GM12878 (cell line): ENCODE measurements around the gene CASTOR1. TPM values are rescaled to one million over a fixed set of nuclear protein-coding genes. Genes with fewer than 3 reads are reported as not detected.

ENCODE experiments used
- ATAC-seq: fragments of 200-7000 bp; cut with Tn5 transposase; 3 replicates; pipeline ENCODE4 v1.9.1; 2020; ENCODE audit warnings: mild to moderate bottlenecking, moderate library complexity
- BruUV-seq: library from RNA; stranded (reverse); fragments of 400-500 nt; replicated peaks from 2 replicates; lab custom pipeline; 2021; lab: Mats Ljungman, UMichigan
- CTCF ChIA-PET: fragments of 300-600 bp; sonication (Branson Sonifier 250); formaldehyde crosslinking; extraction: SDS; loops from one replicate; lab custom pipeline; 2021; ENCODE audit warnings: inconsistent platforms; lab: Yijun Ruan, JAX
- POLR2A ChIA-PET: fragments of 350-600 bp; formaldehyde crosslinking; extraction: SDS; loops from one replicate; lab custom pipeline; 2021; ENCODE audit warnings: inconsistent platforms; lab: Charles Lee
- RAD21 ChIA-PET: fragments of 300-600 bp; sonication (Branson Sonifier 250); formaldehyde crosslinking; loops from one replicate; lab custom pipeline; 2023; ENCODE audit warnings: antibody characterized with exemption; ENCODE audit not compliant: unreplicated experiment; lab: Charles Lee
- SMC1A ChIA-PET: fragments of 300-600 bp; sonication (Branson Sonifier 250); formaldehyde crosslinking; loops from one replicate; lab custom pipeline; 2023; ENCODE audit not compliant: unreplicated experiment, uncharacterized antibody; lab: Charles Lee
- DNase-seq: peaks from one replicate; pipeline ENCODE4 v3.0.0-alpha.2; 2011; ENCODE audit warnings: low read depth, low spot score
- FAIRE-seq: peaks from 3 replicates; lab custom pipeline; 2011; peaks lifted over from hg19 to GRCh38; lab: Jason Lieb, UNC
- H2AFZ ChIP-seq: 2 replicates; pipeline ENCODE4 v1.6.0; 2011; ENCODE audit warnings: low read depth, low read length, control low read depth; ENCODE audit not compliant: control insufficient read depth
- H3K27ac ChIP-seq: 2 replicates; pipeline ENCODE4 v1.5.1; 2011; ENCODE audit warnings: control low read depth; ENCODE audit not compliant: control insufficient read depth, insufficient read depth
- H3K27me3 ChIP-seq, 2 experiments: replicated peaks in 1 of 2; 2 replicates each; pipeline versions ENCODE4 v1.6.0 to v1.6.1; 2011; ENCODE audit warnings: low read length in 1 of 2; ENCODE audit not compliant: control insufficient read depth in 2 of 2, insufficient read depth in 2 of 2
- H3K36me3 ChIP-seq, 2 experiments: 2 replicates each; pipeline ENCODE4 v1.5.1; 2011; ENCODE audit warnings: low read length in 1 of 2; ENCODE audit not compliant: control insufficient read depth in 2 of 2, insufficient read depth in 2 of 2
- H3K4me1 ChIP-seq: 2 replicates; pipeline ENCODE4 v1.6.1; 2011; ENCODE audit warnings: mild to moderate bottlenecking, low read length, moderate library complexity, mixed read lengths; ENCODE audit not compliant: control insufficient read depth, insufficient read depth
- H3K4me2 ChIP-seq: 2 replicates; pipeline ENCODE4 v1.6.0; 2011; ENCODE audit warnings: control low read depth; ENCODE audit not compliant: control insufficient read depth, insufficient read depth
- H3K4me3 ChIP-seq: fragments of 200-600 bp; sonication (generic); 2 replicates; pipeline ENCODE4 v1.5.1; 2016
- H3K79me2 ChIP-seq: 2 replicates; pipeline ENCODE4 v1.6.0; 2011; ENCODE audit warnings: low read length; ENCODE audit not compliant: control insufficient read depth, insufficient read depth
- H3K9ac ChIP-seq: 2 replicates; pipeline ENCODE4 v1.8.0; 2011; ENCODE audit warnings: low read length, control low read depth, mixed read lengths; ENCODE audit not compliant: control insufficient read depth, insufficient read depth
- H3K9me3 ChIP-seq: replicated peaks from 3 replicates; pipeline ENCODE4 v1.5.1; 2011; ENCODE audit warnings: mild to moderate bottlenecking, low read length; ENCODE audit not compliant: control insufficient read depth, insufficient read depth
- H4K20me1 ChIP-seq: 2 replicates; pipeline ENCODE4 v1.6.0; 2011; ENCODE audit not compliant: control insufficient read depth, insufficient read depth
- CBX5 ChIP-seq: sonication (generic); IDR thresholded peaks from 2 replicates; pipeline ENCODE4 v1.6.1; 2016; ENCODE audit warnings: low read depth, moderate library complexity, mild to moderate bottlenecking, inconsistent platforms
- NRF1 ChIP-seq: conservative IDR thresholded peaks from 2 replicates; pipeline ENCODE4 v1.6.1; 2011; ENCODE audit warnings: mild to moderate bottlenecking, low read depth, low read length, improper control_type of control experiment
- RELA ChIP-seq: fragments of 450-650 bp; IDR thresholded peaks from 2 replicates; pipeline ENCODE4 v1.8.0; 2014; ENCODE audit warnings: borderline replicate concordance; ENCODE audit not compliant: partially characterized antibody
- SMC3 ChIP-seq: IDR thresholded peaks from 2 replicates; pipeline ENCODE4 v1.6.1; 2011; ENCODE audit warnings: low read length, improper control_type of control experiment, borderline replicate concordance
- WGBS: methylation state at CpG from one replicate; pipeline ENCODE4 v1.1.6; 2016; ENCODE audit warnings: low lambda C conversion rate; ENCODE audit not compliant: insufficient replicate concordance, insufficient coverage; ENCODE audit errors: missing lambda C conversion rate; 5-methylcytosine and 5-hydroxymethylcytosine counted together
- in situ Hi-C: fragments of 300-500 bp; cut with MboI; formaldehyde crosslinking; loops from 9 replicates; pipeline ENCODE4 v1.14.3; 2018; ENCODE audit warnings: mixed read lengths
- intact Hi-C: fragments of 100-400 bp; cut with micrococcal nuclease; formaldehyde crosslinking; loops from one replicate; pipeline ENCODE4 v1.14.2; 2022; ENCODE audit not compliant: unreplicated experiment
- polyA plus RNA-seq, 11 experiments: library from polyadenylated mRNA; depleted of rRNA in 4 of 11; unstranded in 6 of 11; stranded (reverse) in 5 of 11; fragments of >200 nt; fragmentation: Nextera tagmentation in 4 of 11; fragmentation: Illumina TruSeq in 1 of 11; extraction: Ambion mirVana in 4 of 11; extraction: Trizol in 1 of 11; gene quantifications; 1 replicate in 1 of 11; 2 replicates in 10 of 11; pipeline versions ENCODE4 v1.2.1 to v1.2.3, GENCODE V29; 2011 to 2016; ENCODE audit warnings: inconsistent platforms in 2 of 11, missing spikeins in 2 of 11, low read depth in 1 of 11
- total RNA-seq, 4 experiments: library from RNA; depleted of rRNA in 3 of 4; stranded (reverse); fragments of >200 nt in 3 of 4; fragmentation: Illumina TruSeq in 1 of 4; extraction: Trizol in 1 of 4; gene quantifications; 2 replicates each; pipeline versions ENCODE4 v1.2.1 to v1.2.3, GENCODE V29; 2013 to 2021
- TF ChIP-seq, protein P1 (sequence below): fragments of 450-650 bp; IDR thresholded peaks from 2 replicates; pipeline ENCODE4 v1.6.1; 2018; ENCODE audit warnings: mild to moderate bottlenecking, low read depth, moderate library complexity; ENCODE audit not compliant: partially characterized antibody
- TF ChIP-seq, protein P2 (sequence below): fragments of 450-650 bp; IDR thresholded peaks from 2 replicates; pipeline ENCODE4 v1.6.1; 2018; ENCODE audit warnings: borderline replicate concordance, mild to moderate bottlenecking; ENCODE audit not compliant: partially characterized antibody

Gene CASTOR1
- total and polyA plus RNA-seq, 10 of the 15 experiments (the other 5 are each of a cell fraction or from before 2014, with no cell fraction given) = 0.31 to 9.1 (median 3.3) TPM

DNA sequence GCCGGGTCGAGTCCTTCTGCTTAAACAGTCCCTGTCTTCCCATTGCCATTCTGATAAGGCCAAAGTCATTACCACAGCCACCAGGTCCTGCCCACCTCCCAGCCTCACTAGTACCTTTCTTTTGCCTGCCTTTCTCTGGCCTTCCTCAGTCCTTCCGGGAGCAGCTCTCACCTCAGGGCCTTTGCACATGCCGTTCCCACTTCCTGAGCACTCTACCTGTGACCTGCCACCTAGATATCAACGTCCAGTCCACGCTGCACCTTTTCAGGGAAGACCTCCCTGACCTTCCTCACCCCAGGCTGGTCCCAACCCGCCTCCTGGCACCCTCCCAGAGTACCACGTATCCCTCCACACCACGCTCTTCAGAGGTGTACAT, 14.9 kb downstream of the CASTOR1 start (continued):
- TF ChIP-seq, protein P1, sequence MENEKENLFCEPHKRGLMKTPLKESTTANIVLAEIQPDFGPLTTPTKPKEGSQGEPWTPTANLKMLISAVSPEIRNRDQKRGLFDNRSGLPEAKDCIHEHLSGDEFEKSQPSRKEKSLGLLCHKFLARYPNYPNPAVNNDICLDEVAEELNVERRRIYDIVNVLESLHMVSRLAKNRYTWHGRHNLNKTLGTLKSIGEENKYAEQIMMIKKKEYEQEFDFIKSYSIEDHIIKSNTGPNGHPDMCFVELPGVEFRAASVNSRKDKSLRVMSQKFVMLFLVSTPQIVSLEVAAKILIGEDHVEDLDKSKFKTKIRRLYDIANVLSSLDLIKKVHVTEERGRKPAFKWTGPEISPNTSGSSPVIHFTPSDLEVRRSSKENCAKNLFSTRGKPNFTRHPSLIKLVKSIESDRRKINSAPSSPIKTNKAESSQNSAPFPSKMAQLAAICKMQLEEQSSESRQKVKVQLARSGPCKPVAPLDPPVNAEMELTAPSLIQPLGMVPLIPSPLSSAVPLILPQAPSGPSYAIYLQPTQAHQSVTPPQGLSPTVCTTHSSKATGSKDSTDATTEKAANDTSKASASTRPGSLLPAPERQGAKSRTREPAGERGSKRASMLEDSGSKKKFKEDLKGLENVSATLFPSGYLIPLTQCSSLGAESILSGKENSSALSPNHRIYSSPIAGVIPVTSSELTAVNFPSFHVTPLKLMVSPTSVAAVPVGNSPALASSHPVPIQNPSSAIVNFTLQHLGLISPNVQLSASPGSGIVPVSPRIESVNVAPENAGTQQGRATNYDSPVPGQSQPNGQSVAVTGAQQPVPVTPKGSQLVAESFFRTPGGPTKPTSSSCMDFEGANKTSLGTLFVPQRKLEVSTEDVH = no peak
- TF ChIP-seq CBX5 = no peak
- no peak for TF ChIP-seq NRF1
- no peak for TF ChIP-seq RELA

DNA sequence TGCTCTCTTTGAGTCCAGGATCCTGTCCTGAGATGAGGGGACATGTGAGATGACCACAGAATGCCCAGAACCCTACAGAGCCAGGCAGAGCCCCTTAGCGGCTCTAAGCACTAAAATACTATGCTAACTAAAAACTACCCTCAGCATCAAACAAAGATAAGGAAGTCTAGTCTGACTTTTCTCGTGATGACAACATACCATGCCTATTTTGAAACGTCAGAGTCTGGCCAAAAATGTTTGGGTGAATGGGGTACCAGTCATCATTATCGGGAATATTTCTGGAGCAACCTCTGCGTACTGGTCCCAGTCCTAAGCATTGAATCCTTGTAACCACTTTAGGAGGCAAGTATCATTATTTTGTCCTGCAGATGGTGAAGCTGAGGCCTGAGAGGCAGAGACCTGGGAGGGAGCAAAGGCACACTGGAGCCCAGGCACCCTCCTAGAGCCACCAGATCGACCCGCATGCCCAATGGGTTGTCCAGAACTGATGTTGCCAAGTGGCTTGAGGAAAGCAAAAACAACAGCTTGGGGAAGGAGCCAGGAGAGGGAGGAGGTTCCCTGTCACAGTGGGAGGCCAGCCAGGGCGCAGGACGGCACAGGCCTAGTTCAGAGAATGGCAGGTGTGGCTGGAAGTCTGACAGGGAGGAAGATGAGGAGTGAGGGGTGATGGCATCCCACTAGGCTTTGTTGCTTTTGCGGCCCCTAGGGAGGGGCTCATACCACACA, 15.4 kb downstream of the CASTOR1 start:
- TF ChIP-seq SMC3 = no peak
- TF ChIP-seq, protein P2, sequence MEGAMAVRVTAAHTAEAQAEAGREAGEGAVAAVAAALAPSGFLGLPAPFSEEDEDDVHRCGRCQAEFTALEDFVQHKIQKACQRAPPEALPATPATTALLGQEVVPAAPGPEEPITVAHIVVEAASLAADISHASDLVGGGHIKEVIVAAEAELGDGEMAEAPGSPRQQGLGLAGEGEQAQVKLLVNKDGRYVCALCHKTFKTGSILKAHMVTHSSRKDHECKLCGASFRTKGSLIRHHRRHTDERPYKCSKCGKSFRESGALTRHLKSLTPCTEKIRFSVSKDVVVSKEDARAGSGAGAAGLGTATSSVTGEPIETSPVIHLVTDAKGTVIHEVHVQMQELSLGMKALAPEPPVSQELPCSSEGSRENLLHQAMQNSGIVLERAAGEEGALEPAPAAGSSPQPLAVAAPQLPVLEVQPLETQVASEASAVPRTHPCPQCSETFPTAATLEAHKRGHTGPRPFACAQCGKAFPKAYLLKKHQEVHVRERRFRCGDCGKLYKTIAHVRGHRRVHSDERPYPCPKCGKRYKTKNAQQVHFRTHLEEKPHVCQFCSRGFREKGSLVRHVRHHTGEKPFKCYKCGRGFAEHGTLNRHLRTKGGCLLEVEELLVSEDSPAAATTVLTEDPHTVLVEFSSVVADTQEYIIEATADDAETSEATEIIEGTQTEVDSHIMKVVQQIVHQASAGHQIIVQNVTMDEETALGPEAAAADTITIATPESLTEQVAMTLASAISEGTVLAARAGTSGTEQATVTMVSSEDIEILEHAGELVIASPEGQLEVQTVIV = no peak
- Histone ChIP-seq H3K27me3 (no peaks in the 10 kb centered on the region), H3K9ac (no peak overlapping the region), H3K36me3 (no peaks in the 10 kb centered on the region), H3K4me1 (no peaks in the 10 kb centered on the region), H2AFZ (no peak overlapping the region), H3K4me2 (no peak overlapping the region), H3K27ac (no peak overlapping the region), H3K4me3 (no peak overlapping the region), H3K79me2 (no peaks in the 10 kb centered on the region), H4K20me1 (no peaks in the 10 kb centered on the region), H3K9me3 (no peaks in the 10 kb centered on the region)
- BruUV-seq = no TSS peak
- FAIRE-seq (no peak), DNase-seq (no peak), ATAC-seq (no peak)
- ChIA-PET RAD21 (no interaction called here), SMC1A (no interaction called here), CTCF (interaction anchor here (2.0 kb wide), 1 partner anchor 14 kb away, joined by 7 read pairs; no protein-coding TSS in a partner anchor), POLR2A (no interaction called here)
- in situ Hi-C loops (no loop called here), intact Hi-C loops (no loop called here)
- 54% methylated on average over 10 of the region's 10 CpGs for WGBS
